ENCODE measurements around the gene GOLGA6A. TPM values are rescaled to one million over a fixed set of nuclear protein-coding genes. Genes with fewer than 3 reads are reported as not detected.
"Not testable (repeated sequence)": the region's sequence is repeated elsewhere in the genome, so short reads cannot be mapped to it uniquely, and the experiment has no call there.

Gene GOLGA6A
- total RNA-seq, 3 donors from 2014 or later = not detected

DNA sequence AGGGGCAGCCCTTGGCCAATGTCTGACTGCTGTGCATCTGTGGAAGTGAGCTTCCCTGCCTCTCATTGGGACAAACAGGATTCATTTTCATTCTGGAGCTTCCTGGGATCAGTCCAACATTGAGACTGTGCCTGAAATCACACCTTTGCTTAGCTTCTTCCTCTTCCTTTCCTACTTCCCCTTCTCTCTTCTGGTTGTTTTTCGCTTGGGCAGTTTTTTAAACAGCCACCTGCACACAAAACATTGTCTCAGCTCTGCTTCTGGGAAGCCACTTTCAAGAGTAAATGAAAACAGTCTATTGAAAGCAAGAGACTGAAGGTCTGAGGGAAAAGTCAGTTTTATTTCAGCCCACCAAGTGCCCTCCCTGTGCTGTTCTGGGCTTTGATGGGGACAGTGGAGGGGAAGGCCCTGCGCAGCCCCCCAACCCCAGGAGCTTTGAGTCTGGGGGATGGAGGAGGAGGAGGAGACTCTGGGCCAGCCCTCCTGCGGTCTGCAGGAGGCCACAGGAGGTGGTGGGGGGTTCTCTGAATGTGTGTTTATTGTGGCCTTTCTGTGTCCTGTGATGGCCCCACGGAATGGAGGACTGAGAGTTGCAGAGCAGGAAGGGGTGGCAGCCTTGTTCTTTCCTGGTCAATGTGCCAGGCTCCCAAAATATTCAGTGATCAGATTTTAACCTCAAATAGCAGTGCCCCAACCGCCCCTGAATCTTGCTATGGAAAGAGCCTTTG, 40.2 kb upstream of the GOLGA6A start:
- Mint-ChIP-seq H3K4me3 (no peak overlapping the region), H3K36me3 (ENCODE audit: insufficient read depth) (no peaks in the 10 kb centered on the region), H3K4me1 (ENCODE audit: low read depth) (no peaks in the 10 kb centered on the region), H3K9me3 (no peaks in the 10 kb centered on the region), H3K27me3 (ENCODE audit: low read depth) (peaks cover 61% of the 10 kb centered on the region)
- no peak for ATAC-seq
- DNase-seq = no peak

DNA sequence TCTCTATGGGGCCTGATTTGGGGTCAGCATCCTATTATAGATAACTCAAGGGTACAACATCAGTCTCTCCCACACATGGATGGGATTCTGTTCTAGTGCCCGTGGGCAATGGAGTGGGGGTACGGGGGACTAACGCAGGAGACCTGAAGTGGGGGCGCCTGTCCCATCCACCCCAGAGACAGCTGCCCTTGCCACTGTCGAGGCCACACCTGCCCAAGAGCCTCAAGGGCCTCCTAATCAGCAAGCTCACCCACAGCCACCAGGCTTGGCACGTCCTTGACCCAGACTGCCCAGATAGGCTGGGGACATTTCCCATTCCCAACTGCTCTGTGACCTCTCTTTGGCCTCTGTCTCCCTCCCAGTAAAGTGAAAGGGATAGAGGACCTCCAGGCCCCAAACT, 39.5 kb upstream of the GOLGA6A start:
- H3K27me3 Mint-ChIP-seq (ENCODE audit: low read depth) = peaks cover 54% of the 10 kb centered on the region
- no peaks in the 10 kb centered on the region for H3K9me3 Mint-ChIP-seq
- ATAC-seq (no peak), DNase-seq (no peak)
- H3K4me1 Mint-ChIP-seq (ENCODE audit: low read depth) = no peaks in the 10 kb centered on the region
- no peak overlapping the region for H3K4me3 Mint-ChIP-seq
- H3K36me3 Mint-ChIP-seq (ENCODE audit: insufficient read depth) = no peaks in the 10 kb centered on the region

DNA sequence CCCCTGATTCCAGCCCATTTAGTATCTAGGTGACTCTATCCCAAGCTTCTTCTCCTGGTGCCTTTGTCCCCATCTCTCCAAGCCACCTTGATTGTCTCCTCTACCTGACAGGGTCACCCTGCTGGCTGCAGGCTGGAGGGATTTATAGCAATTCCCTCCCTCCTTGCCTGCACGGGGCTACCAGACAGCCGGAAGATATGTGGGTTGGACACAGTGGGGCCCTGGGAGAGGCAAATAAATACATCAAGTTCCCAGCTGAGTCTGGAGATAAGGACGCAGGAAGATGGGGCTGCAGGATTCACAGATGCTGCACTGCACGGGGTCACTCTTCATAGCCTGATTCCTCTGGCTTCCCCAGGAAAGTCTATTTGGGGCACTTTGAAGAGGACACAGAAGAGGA, 38.7 kb upstream of the GOLGA6A start:
- H3K27me3 Mint-ChIP-seq (ENCODE audit: low read depth) = peaks cover 50% of the 10 kb centered on the region
- no peak for DNase-seq
- no peak overlapping the region for H3K4me3 Mint-ChIP-seq
- no peaks in the 10 kb centered on the region for H3K4me1 Mint-ChIP-seq (ENCODE audit: low read depth)
- ATAC-seq = no peak
- H3K9me3 Mint-ChIP-seq = no peaks in the 10 kb centered on the region
- H3K36me3 Mint-ChIP-seq (ENCODE audit: insufficient read depth) = no peaks in the 10 kb centered on the region

- H3K27me3 Mint-ChIP-seq (ENCODE audit: low read depth) = peaks cover 45% of the 10 kb centered on the region
- no peaks in the 10 kb centered on the region for H3K4me1 Mint-ChIP-seq (ENCODE audit: low read depth)
- DNase-seq (no peak), ATAC-seq (no peak)
- no peaks in the 10 kb centered on the region for H3K9me3 Mint-ChIP-seq
- H3K4me3 Mint-ChIP-seq = no peak overlapping the region
- no peaks in the 10 kb centered on the region for H3K36me3 Mint-ChIP-seq (ENCODE audit: insufficient read depth)
Observed at GRCh38 chr15:74120426-74120825, 38.1 kb upstream of the GOLGA6A start.

- H3K27me3 Mint-ChIP-seq (ENCODE audit: low read depth) = peaks cover 15% of the 10 kb centered on the region
- H3K4me3 Mint-ChIP-seq = no peak overlapping the region
- H3K4me1 Mint-ChIP-seq (ENCODE audit: low read depth) = no peaks in the 10 kb centered on the region
- H3K9me3 Mint-ChIP-seq = no peaks in the 10 kb centered on the region
- ATAC-seq = no peak
- no peaks in the 10 kb centered on the region for H3K36me3 Mint-ChIP-seq (ENCODE audit: insufficient read depth)
- DNase-seq = no peak
Observed at GRCh38 chr15:74109713-74110112, 27.4 kb upstream of the GOLGA6A start.

DNA sequence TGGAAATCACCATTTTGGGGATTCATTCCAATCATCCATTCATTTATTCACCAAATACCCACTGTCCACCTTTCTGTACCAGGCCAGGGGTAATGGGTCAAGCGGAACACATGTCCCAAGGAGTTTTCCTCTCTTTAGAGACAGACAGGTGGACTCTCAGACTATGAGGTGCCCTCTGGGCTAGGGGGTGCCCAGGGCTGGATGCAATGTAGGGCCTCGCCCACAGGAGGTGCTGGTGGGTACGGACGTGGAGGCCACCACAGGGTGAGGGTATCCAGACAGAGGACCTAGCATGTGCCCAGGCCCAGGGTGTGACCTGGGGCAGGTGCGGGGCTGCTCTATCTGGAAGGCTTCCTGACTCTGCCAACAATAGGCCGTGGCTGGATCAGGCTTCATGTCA, 26.3 kb upstream of the GOLGA6A start:
- H3K36me3 Mint-ChIP-seq (ENCODE audit: insufficient read depth); ATAC-seq; H3K4me1 Mint-ChIP-seq (ENCODE audit: low read depth); H3K4me3 Mint-ChIP-seq; H3K9me3 Mint-ChIP-seq; DNase-seq: not testable (repeated sequence)
- peaks cover 10% of the 10 kb centered on the region for H3K27me3 Mint-ChIP-seq (ENCODE audit: low read depth)

DNA sequence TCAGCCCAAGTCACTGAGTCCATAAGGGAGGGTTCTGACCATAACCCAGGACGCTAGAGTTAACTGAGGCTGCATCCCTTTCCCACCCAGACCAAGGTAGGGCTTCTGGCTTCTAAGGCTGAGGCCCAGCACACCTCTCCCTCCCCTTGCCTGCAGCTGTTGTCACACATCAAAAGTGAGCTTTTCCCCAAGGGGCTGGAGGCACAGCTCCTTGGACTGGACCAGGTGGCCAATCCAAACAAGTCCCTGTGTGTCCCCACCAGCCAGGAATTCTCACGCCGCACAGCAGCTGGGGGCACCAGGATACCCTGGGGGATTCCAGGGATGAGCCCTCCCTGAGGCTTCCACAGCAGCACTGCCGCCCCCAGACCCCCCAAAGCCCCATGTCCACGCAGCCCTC, 25.8 kb upstream of the GOLGA6A start:
- no peak overlapping the region for H3K4me3 Mint-ChIP-seq
- no peak for DNase-seq
- peaks cover 10% of the 10 kb centered on the region for H3K27me3 Mint-ChIP-seq (ENCODE audit: low read depth)
- no peaks in the 10 kb centered on the region for H3K4me1 Mint-ChIP-seq (ENCODE audit: low read depth)
- no peak for ATAC-seq
- H3K36me3 Mint-ChIP-seq (ENCODE audit: insufficient read depth) = no peaks in the 10 kb centered on the region
- H3K9me3 Mint-ChIP-seq = no peaks in the 10 kb centered on the region

- H3K36me3 Mint-ChIP-seq (ENCODE audit: insufficient read depth); H3K27me3 Mint-ChIP-seq (ENCODE audit: low read depth); H3K9me3 Mint-ChIP-seq; H3K4me1 Mint-ChIP-seq (ENCODE audit: low read depth): not testable (repeated sequence)
- H3K4me3 Mint-ChIP-seq = peak overlapping the region; percentile 78
- ATAC-seq (peak; percentile 87 to 93), DNase-seq (peak; percentile 42)
Observed at GRCh38 chr15:74099963-74100733, 17.8 kb upstream of the GOLGA6A start.

DNA sequence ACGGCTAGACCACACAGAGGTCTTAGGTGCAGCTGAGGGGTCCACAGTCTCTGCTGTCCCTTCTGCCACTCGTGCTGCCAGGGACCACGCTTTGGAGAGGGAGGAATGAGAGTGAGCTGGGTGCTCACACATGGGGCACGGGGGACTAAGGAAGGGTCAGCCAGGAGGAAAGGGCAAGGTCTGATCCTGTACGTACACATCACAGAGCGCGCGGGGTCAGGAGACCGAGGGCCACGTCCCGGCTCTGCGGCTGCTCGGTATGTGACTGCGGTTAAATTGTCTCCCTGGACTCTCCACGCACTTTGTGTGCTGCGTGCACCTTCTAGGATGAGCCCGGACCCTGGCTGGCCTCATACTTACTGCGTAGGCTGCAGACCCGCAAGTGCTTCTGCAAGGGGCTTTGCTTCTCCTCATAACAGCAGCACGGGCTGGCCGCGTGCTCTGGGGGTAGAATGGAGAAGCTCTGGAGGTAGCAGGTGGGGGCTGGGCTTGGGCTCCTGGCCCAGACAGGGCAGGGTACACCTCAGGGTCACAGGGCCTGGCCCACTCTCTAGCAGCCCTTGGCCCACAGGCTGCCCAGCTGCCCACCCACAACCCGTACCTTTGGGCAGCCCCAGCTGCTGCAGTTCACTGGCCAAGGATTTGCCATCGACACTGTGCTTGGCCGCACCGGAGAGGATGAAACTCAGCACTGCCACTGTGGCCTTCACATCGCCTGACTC, 14.6 kb upstream of the GOLGA6A start:
- DNase-seq; H3K4me1 Mint-ChIP-seq (ENCODE audit: low read depth); H3K36me3 Mint-ChIP-seq (ENCODE audit: insufficient read depth); H3K9me3 Mint-ChIP-seq; H3K27me3 Mint-ChIP-seq (ENCODE audit: low read depth); ATAC-seq; H3K4me3 Mint-ChIP-seq: not testable (repeated sequence)

GRCh38 chr15:74095610-74096009, 13.3 kb upstream of the GOLGA6A start:
- H3K4me3 Mint-ChIP-seq; H3K27me3 Mint-ChIP-seq (ENCODE audit: low read depth); H3K9me3 Mint-ChIP-seq; ATAC-seq; H3K4me1 Mint-ChIP-seq (ENCODE audit: low read depth); DNase-seq; H3K36me3 Mint-ChIP-seq (ENCODE audit: insufficient read depth): not testable (repeated sequence)

GRCh38 chr15:74094567-74094966, 12.2 kb upstream of the GOLGA6A start:
- DNase-seq; H3K9me3 Mint-ChIP-seq; H3K27me3 Mint-ChIP-seq (ENCODE audit: low read depth); ATAC-seq; H3K4me1 Mint-ChIP-seq (ENCODE audit: low read depth); H3K4me3 Mint-ChIP-seq; H3K36me3 Mint-ChIP-seq (ENCODE audit: insufficient read depth): not testable (repeated sequence)

GRCh38 chr15:74075781-74076180, 6.6 kb downstream of the GOLGA6A start:
- H3K4me1 Mint-ChIP-seq (ENCODE audit: low read depth); H3K4me3 Mint-ChIP-seq: not testable (repeated sequence)

DNA sequence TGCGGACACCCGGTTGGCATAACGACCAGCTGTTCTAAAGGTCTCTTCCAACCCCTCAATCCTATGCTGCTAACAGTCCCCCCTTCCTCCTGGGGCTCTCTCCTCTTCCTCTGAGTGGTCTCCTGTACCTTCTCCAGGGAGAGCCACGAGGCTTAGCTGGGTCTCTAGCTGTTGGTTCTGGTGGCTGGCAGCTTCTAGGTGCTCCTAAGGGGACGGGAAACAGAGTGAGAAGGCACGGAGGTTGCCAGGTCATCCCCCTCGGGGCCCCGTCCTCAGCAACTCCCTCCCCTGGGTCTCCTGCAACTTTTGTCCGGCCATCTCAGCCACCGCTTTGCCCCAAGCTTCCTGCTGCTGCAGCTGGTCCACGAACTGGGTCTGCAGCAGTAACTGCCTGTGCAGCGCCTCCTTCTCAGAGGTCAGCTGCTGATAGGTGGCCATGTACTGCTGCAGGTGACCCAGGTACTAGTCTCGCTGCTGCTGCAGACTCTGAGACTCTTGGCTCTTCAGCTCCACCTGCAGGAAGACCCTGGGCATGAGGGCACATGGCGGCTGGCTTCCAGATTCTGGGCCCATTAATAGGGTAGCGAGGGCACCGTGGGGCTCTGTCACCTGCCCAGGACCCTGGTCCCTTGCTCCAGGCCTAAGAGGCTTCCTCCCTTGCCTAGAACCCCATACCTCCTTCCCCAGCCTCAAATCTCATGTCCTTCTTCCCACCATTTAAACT, 9.6 kb downstream of the GOLGA6A start:
- not testable (repeated sequence) for H3K9me3 Mint-ChIP-seq; H3K27me3 Mint-ChIP-seq (ENCODE audit: low read depth); ATAC-seq

More at GRCh38 chr15:74075781-74076180, 6.6 kb downstream of the GOLGA6A start:
- not testable (repeated sequence) for ATAC-seq; H3K36me3 Mint-ChIP-seq (ENCODE audit: insufficient read depth); H3K9me3 Mint-ChIP-seq; H3K27me3 Mint-ChIP-seq (ENCODE audit: low read depth); DNase-seq

GRCh38 chr15:74072132-74072531, 10.2 kb downstream of the GOLGA6A start:
- H3K9me3 Mint-ChIP-seq; H3K36me3 Mint-ChIP-seq (ENCODE audit: insufficient read depth): not testable (repeated sequence)

More for the DNA sequence above, 9.6 kb downstream of the GOLGA6A start:
- H3K4me3 Mint-ChIP-seq; H3K36me3 Mint-ChIP-seq (ENCODE audit: insufficient read depth); DNase-seq; H3K4me1 Mint-ChIP-seq (ENCODE audit: low read depth): not testable (repeated sequence)

More at GRCh38 chr15:74072132-74072531, 10.2 kb downstream of the GOLGA6A start:
- not testable (repeated sequence) for H3K4me3 Mint-ChIP-seq; DNase-seq; H3K4me1 Mint-ChIP-seq (ENCODE audit: low read depth); ATAC-seq; H3K27me3 Mint-ChIP-seq (ENCODE audit: low read depth)
